SU-DHL-6 (cell line): ENCODE measurements around the gene IL1RL2.

Experiments
- H2AFZ ChIP-seq: fragments of 200-600 bp; sonication (generic); 2 replicates; pipeline ENCODE4 v1.6.1; 2014; ENCODE audit warnings: low read depth, mild to moderate bottlenecking, moderate library complexity, mixed read lengths, antibody characterized with exemption, low read length; ENCODE audit not compliant: severe bottlenecking
- H3F3A ChIP-seq: fragments of 200-600 bp; shearing (Covaris generic); 2 replicates; pipeline ENCODE4 v1.6.0; 2016; ENCODE audit warnings: antibody characterized with exemption, mild to moderate bottlenecking; ENCODE audit not compliant: insufficient read depth
- H3K27ac ChIP-seq: fragments of 200-600 bp; sonication (generic); 2 replicates; pipeline ENCODE4 v1.5.1; 2016; ENCODE audit warnings: low read depth, mild to moderate bottlenecking, low read length, moderate library complexity, mixed read lengths
- H3K27me3 ChIP-seq: fragments of 200-600 bp; sonication (generic), shearing (Covaris generic); 2 replicates; pipeline ENCODE4 v1.6.0; 2014; ENCODE audit warnings: mild to moderate bottlenecking, low read length
- H3K36me3 ChIP-seq: fragments of 200-600 bp; sonication (generic); 2 replicates; pipeline ENCODE4 v1.6.1; 2014; ENCODE audit warnings: mild to moderate bottlenecking, low read length, mixed read lengths
- H3K4me2 ChIP-seq: fragments of 300-600, 200-600 bp; shearing (Covaris generic), sonication (generic); 2 replicates; pipeline ENCODE4 v1.6.0; 2014; ENCODE audit warnings: low read length, low read depth, mild to moderate bottlenecking; ENCODE audit not compliant: poor library complexity, severe bottlenecking
- H3K4me3 ChIP-seq: fragments of 200-600 bp; sonication (generic); 2 replicates; pipeline ENCODE4 v1.5.1; 2014; ENCODE audit warnings: antibody characterized with exemption, low read length, mild to moderate bottlenecking, mixed read lengths; ENCODE audit not compliant: insufficient read depth, poor library complexity, severe bottlenecking
- H3K79me2 ChIP-seq: fragments of 200-600 bp; sonication (generic); 2 replicates; pipeline ENCODE4 v1.6.1; 2014; ENCODE audit warnings: mild to moderate bottlenecking, low read length, moderate library complexity; ENCODE audit not compliant: insufficient read depth
- H3K9ac ChIP-seq: fragments of 200-600 bp; sonication (generic); 2 replicates; pipeline ENCODE4 v1.7.0; 2014; ENCODE audit warnings: mild to moderate bottlenecking, low read length
- H3K9me2 ChIP-seq: fragments of 200-600 bp; sonication (generic); replicated peaks from 2 replicates; pipeline ENCODE4 v1.6.1; 2014; ENCODE audit warnings: low read length; ENCODE audit not compliant: insufficient read depth
- H3K9me3 ChIP-seq: fragments of 200-600 bp; sonication (generic); 2 replicates; pipeline ENCODE4 v1.6.1; 2014; ENCODE audit warnings: low read length, mixed read lengths; ENCODE audit not compliant: insufficient read depth
- H4K20me1 ChIP-seq: fragments of 200-600 bp; sonication (generic); 2 replicates; pipeline ENCODE4 v1.6.1; 2014; ENCODE audit warnings: low read depth, mild to moderate bottlenecking, antibody characterized with exemption, low read length, moderate library complexity, mixed read lengths
- CTCF ChIP-seq: fragments of 200-600 bp; sonication (generic); IDR thresholded peaks from one replicate; pipeline ENCODE4 v1.5.1; 2017; ENCODE audit warnings: antibody characterized with exemption, mild to moderate bottlenecking, low read length, moderate library complexity; ENCODE audit not compliant: insufficient read depth, poor library complexity, severe bottlenecking
- EZH2phosphoT487 ChIP-seq: fragments of 200-600 bp; sonication (generic), shearing (Covaris generic); conservative IDR thresholded peaks from 2 replicates; pipeline ENCODE4 v1.6.1; 2018; ENCODE audit warnings: mild to moderate bottlenecking, antibody characterized with exemption, low read length, moderate library complexity, mixed read lengths

The IL1RL2 gene

GRCh38 chr2:102171946-102172345 lies 14.9 kb upstream of the IL1RL2 start:
- Histone ChIP-seq H4K20me1 (no peaks in the 10 kb centered on the region), H3K9me2 (no peaks in the 10 kb centered on the region), H3K36me3 (no peaks in the 10 kb centered on the region), H3K9me3 (no peaks in the 10 kb centered on the region), H3F3A (no peaks in the 10 kb centered on the region), H3K79me2 (no peaks in the 10 kb centered on the region), H2AFZ (no peak overlapping the region), H3K27ac (no peak overlapping the region), H3K4me2 (no peak overlapping the region), H3K9ac (no peak overlapping the region), H3K4me3 (no peak overlapping the region), H3K27me3 (0 out of 2 replicates have a peak, but pooled peaks cover 2% of the 10 kb centered on the region)
- TF ChIP-seq CTCF = no peak
- no peak for TF ChIP-seq EZH2phosphoT487

- H3K79me2 ChIP-seq = no peaks in the 10 kb centered on the region
- H3K4me3 ChIP-seq = no peak overlapping the region
- no peaks in the 10 kb centered on the region for H3K36me3 ChIP-seq
- no peak overlapping the region for H3K27ac ChIP-seq
- H3K9me3 ChIP-seq = no peaks in the 10 kb centered on the region
- H2AFZ ChIP-seq = no peak overlapping the region
- H3K9ac ChIP-seq = no peak overlapping the region
- no peak overlapping the region for H3K4me2 ChIP-seq
- TF ChIP-seq EZH2phosphoT487 (no peak), CTCF (no peak)
- no peaks in the 10 kb centered on the region for H3F3A ChIP-seq
- no peaks in the 10 kb centered on the region for H3K9me2 ChIP-seq
- 0 out of 2 replicates have a peak, but pooled peaks cover 2% of the 10 kb centered on the region for H3K27me3 ChIP-seq
- H4K20me1 ChIP-seq = no peaks in the 10 kb centered on the region
These were observed 14.1 kb upstream of the IL1RL2 start for GRCh38 chr2:102172745-102173144.

GRCh38 chr2:102176172-102176571 lies 10.7 kb upstream of the IL1RL2 start:
- H3K9me2 ChIP-seq = no peaks in the 10 kb centered on the region
- H3K79me2 ChIP-seq = no peaks in the 10 kb centered on the region
- H3K27me3 ChIP-seq = 0 out of 2 replicates have a peak, but pooled peaks cover 2% of the 10 kb centered on the region
- no peaks in the 10 kb centered on the region for H3K9me3 ChIP-seq
- no peaks in the 10 kb centered on the region for H3K36me3 ChIP-seq
- TF ChIP-seq EZH2phosphoT487 (no peak), CTCF (no peak)
- no peak overlapping the region for H3K4me2 ChIP-seq
- H3F3A ChIP-seq = no peaks in the 10 kb centered on the region
- H2AFZ ChIP-seq = no peak overlapping the region
- no peak overlapping the region for H3K27ac ChIP-seq
- H3K9ac ChIP-seq = no peak overlapping the region
- H4K20me1 ChIP-seq = no peaks in the 10 kb centered on the region
- no peak overlapping the region for H3K4me3 ChIP-seq
